ENCODE measurements around the gene SLC4A2. TPM values are rescaled to one million over a fixed set of nuclear protein-coding genes. Genes with fewer than 3 reads are reported as not detected.

The SLC4A2 gene
- total RNA-seq, 4 donors from 2014 or later, result 39.8 to 53.7 (median 45.0) TPM

GRCh38 chr7:151095828-151096475, 36.6 kb downstream of the SLC4A2 start:
- DNase-seq, result no peak
- intact Hi-C loops (cut with DNase I), result no loop called here

GRCh38 chr7:151099486-151100211, 40.3 kb downstream of the SLC4A2 start:
- Histone ChIP-seq H3K27me3 (no peaks in the 10 kb centered on the region), H3K36me3 (no peaks in the 10 kb centered on the region), H3K27ac (no peak overlapping the region), H3K9me3 (no peaks in the 10 kb centered on the region), H3K4me1 (peaks cover 0 to 41% (median 0%) of the 10 kb centered on the region in 3 donors), H3K4me3 (no peak overlapping the region)
- intact Hi-C loops (cut with DNase I), result loop anchor here (10.0 kb wide), 1 partner anchor 205 kb away; no protein-coding TSS in a partner anchor
- no peak for DNase-seq
- WGBS, 2 donors, result 82% methylated on average over 7 of the region's 20 CpGs; no CpG with 5 or more reads in 1 of the 2 donors
- TF ChIP-seq CTCF (IDR thresholded peaks at IDR 0.05), result no peak
- TF ChIP-seq POLR2A (IDR thresholded peaks at IDR 0.05), result no peak

More at GRCh38 chr7:151095828-151096475, 36.6 kb downstream of the SLC4A2 start:
- no peak for TF ChIP-seq POLR2A (IDR thresholded peaks at IDR 0.05)
- TF ChIP-seq CTCF (IDR thresholded peaks at IDR 0.05), result no peak
- no peak overlapping the region for H3K27ac ChIP-seq
- H3K4me3 ChIP-seq, result no peak overlapping the region
- no peaks in the 10 kb centered on the region for H3K9me3 ChIP-seq
- peaks cover 0 to 7% (median 0%) of the 10 kb centered on the region in 3 donors for H3K36me3 ChIP-seq
- no peaks in the 10 kb centered on the region for H3K27me3 ChIP-seq
- peaks cover 0 to 42% (median 6%) of the 10 kb centered on the region in 3 donors for H3K4me1 ChIP-seq
- 72 to 79% methylated on average over 7 to 15 of the region's 17 CpGs for WGBS, 2 donors

GRCh38 chr7:151100921-151101320, 41.5 kb downstream of the SLC4A2 start:
- DNase-seq, result no peak
- WGBS, 2 donors, result 94 to 98% methylated on average over 7 of the region's 10 CpGs
- Histone ChIP-seq H3K36me3 (no peaks in the 10 kb centered on the region), H3K27me3 (no peaks in the 10 kb centered on the region), H3K9me3 (no peaks in the 10 kb centered on the region), H3K4me3 (no peak overlapping the region), H3K4me1 (peaks cover 0 to 40% (median 0%) of the 10 kb centered on the region in 3 donors), H3K27ac (no peak overlapping the region)
- TF ChIP-seq CTCF (IDR thresholded peaks at IDR 0.05) (no peak), POLR2A (IDR thresholded peaks at IDR 0.05) (no peak)
- intact Hi-C loops (cut with DNase I), result loop anchor here (10.0 kb wide), 1 partner anchor 206 kb away; no protein-coding TSS in a partner anchor

GRCh38 chr7:151101621-151102396, 42.4 kb downstream of the SLC4A2 start:
- no peak for DNase-seq
- peaks cover 0 to 40% (median 0%) of the 10 kb centered on the region in 3 donors for H3K4me1 ChIP-seq
- intact Hi-C loops (cut with DNase I), result loop anchor here (10.0 kb wide), 1 partner anchor 207 kb away; no protein-coding TSS in a partner anchor
- no peaks in the 10 kb centered on the region for H3K9me3 ChIP-seq
- H3K27me3 ChIP-seq, result no peaks in the 10 kb centered on the region
- WGBS, 2 donors, result 84 to 90% methylated on average over 15 to 21 of the region's 24 CpGs
- H3K4me3 ChIP-seq, result no peak overlapping the region
- no peak overlapping the region for H3K27ac ChIP-seq
- H3K36me3 ChIP-seq, result no peaks in the 10 kb centered on the region
- no peak for TF ChIP-seq POLR2A (IDR thresholded peaks at IDR 0.05)
- TF ChIP-seq CTCF (IDR thresholded peaks at IDR 0.05), result no peak
